ENCODE measurements around the gene LRP8. TPM values are rescaled to one million over a fixed set of nuclear protein-coding genes. Genes with fewer than 3 reads are reported as not detected.

LRP8 gene
- total and polyA plus RNA-seq, 11 donors = 0.27 to 8.0 (median 1.7) TPM

DNA sequence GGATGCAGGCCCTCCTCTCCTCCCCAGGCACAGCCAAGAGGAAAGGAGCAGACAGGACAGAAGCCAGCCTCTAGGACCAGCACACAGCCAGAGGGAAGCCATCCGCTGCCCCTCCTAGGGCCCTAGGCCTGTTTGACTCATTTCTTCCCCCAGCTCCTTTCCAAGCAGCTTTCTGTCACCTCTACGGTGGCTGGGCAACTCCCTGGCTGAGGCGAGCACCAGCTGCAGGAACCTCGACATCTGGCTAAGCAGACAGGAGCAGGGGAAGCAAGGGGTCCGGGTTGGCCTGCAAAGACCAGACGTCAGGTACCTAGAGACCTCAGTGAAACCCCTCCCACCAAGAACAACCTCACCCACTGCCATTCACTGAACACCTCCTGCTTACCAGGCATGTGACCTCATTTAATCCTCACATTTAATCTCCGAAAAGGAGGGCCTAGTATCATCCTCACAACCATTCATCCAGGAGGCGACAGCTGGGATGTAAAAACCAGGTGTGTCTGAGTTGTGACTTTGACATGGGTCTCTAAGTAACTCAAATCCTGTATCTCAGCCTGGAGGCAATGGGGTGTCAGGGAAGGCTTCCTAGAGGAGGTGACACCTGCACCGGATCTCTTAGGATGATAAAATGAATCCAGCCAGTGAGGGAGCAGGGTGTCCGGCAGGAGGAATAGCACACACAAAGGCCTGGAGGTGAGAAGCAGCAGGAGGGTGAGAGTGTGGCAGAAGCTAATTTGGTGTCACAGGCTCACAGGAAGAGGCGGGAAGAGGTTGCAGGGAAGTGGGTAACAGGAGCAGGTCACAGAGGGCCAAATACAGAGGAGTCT is 5.9 kb downstream of the LRP8 start:
- no peak overlapping the region for H3K4me3 ChIP-seq
- peaks cover 0 to 4% (median 0%) of the 10 kb centered on the region in 9 donors for H3K27me3 ChIP-seq
- peaks cover 0 to 28% (median 11%) of the 10 kb centered on the region in 12 donors for H3K4me1 ChIP-seq
- no peaks in the 10 kb centered on the region for H3K36me3 ChIP-seq
- H3K9me3 ChIP-seq = no peaks in the 10 kb centered on the region
- H3K27ac ChIP-seq = no peak overlapping the region
- ATAC-seq = no peak
- no peak for DNase-seq
- no peak for TF ChIP-seq POLR2A (IDR thresholded peaks at IDR 0.05)
- TF ChIP-seq, protein P1, sequence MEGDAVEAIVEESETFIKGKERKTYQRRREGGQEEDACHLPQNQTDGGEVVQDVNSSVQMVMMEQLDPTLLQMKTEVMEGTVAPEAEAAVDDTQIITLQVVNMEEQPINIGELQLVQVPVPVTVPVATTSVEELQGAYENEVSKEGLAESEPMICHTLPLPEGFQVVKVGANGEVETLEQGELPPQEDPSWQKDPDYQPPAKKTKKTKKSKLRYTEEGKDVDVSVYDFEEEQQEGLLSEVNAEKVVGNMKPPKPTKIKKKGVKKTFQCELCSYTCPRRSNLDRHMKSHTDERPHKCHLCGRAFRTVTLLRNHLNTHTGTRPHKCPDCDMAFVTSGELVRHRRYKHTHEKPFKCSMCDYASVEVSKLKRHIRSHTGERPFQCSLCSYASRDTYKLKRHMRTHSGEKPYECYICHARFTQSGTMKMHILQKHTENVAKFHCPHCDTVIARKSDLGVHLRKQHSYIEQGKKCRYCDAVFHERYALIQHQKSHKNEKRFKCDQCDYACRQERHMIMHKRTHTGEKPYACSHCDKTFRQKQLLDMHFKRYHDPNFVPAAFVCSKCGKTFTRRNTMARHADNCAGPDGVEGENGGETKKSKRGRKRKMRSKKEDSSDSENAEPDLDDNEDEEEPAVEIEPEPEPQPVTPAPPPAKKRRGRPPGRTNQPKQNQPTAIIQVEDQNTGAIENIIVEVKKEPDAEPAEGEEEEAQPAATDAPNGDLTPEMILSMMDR (IDR thresholded peaks at IDR 0.05) = no peak
- 80 to 98% (median 86%) methylated on average over 10 to 11 of the region's 11 CpGs for WGBS, 4 donors
- intact Hi-C loops (cut with DNase I) = no loop called here

- Histone ChIP-seq H3K4me1 (peaks cover 0 to 28% (median 6%) of the 10 kb centered on the region in 12 donors), H3K4me3 (no peak overlapping the region), H3K36me3 (no peaks in the 10 kb centered on the region), H3K27ac (no peak overlapping the region), H3K27me3 (peaks cover 0 to 3% (median 0%) of the 10 kb centered on the region in 9 donors), H3K9me3 (no peaks in the 10 kb centered on the region)
- intact Hi-C loops (cut with DNase I) = no loop called here
- DNase-seq (peak in 1 of 5 donors; percentile 3), ATAC-seq (no peak)
- TF ChIP-seq, protein P1 (IDR thresholded peaks at IDR 0.05) = peak in 1 of 12 donors; percentile 14
- TF ChIP-seq POLR2A (IDR thresholded peaks at IDR 0.05) = no peak
- WGBS, 4 donors = 80 to 94% (median 88%) methylated on average over 4 to 5 of the region's 5 CpGs
These were observed 6.5 kb downstream of the LRP8 start for GRCh38 chr1:53321366-53321765.

GRCh38 chr1:53320646-53321045 is 7.2 kb downstream of the LRP8 start:
- H3K27ac ChIP-seq = no peak overlapping the region
- WGBS, 4 donors = 90 to 98% (median 97%) methylated on average over 7 of the region's 7 CpGs
- intact Hi-C loops (cut with DNase I) = no loop called here
- H3K4me3 ChIP-seq = no peak overlapping the region
- H3K9me3 ChIP-seq = no peaks in the 10 kb centered on the region
- H3K4me1 ChIP-seq = peaks cover 0 to 22% (median 2%) of the 10 kb centered on the region in 12 donors
- H3K36me3 ChIP-seq = no peaks in the 10 kb centered on the region
- no peak for TF ChIP-seq POLR2A (IDR thresholded peaks at IDR 0.05)
- ATAC-seq (no peak), DNase-seq (peak in 2 of 5 donors; percentile 3 to 9)
- H3K27me3 ChIP-seq = no peaks in the 10 kb centered on the region

DNA sequence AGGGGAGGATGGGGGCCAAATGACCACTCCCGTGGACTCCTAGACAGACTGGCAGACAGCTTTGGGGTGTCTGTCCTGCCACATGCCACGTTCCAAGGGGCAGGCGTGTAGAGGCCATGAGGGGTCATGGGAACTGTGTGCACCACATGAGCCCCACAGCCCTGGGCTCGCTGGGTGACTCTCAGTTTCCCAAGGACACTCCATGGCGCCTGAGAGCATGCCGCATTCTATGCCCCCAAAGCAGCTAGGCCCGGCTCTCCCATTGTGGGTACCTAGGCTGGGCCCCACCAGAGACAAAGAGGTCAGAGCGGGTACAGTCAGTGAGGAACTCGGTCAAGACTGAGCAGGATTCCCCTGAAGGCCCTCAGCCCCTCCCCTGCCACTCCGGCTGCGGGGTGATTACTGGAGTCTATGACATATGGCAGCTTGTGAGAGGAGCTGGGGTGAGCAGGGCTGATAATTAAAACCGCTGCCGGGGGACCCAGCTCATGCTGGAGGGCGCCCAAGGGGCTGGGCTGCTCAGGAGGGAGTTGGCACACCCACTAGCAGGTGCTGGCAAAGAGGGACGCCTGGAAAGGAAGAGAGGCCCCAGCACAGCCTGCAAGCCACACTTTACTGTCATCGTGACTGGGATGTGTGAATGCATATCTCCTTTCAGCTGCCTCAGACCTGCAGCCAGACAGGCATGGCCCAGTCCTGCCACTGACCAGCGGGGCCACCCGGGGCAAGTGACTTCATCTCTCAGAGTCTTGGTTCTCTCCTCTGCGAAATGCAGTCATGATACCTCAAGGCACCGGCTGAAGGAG is 8.4 kb downstream of the LRP8 start:
- Histone ChIP-seq H3K9me3 (no peaks in the 10 kb centered on the region), H3K27ac (no peak overlapping the region), H3K4me1 (peaks cover 0 to 16% (median 0%) of the 10 kb centered on the region in 12 donors), H3K27me3 (no peaks in the 10 kb centered on the region), H3K4me3 (no peak overlapping the region), H3K36me3 (no peaks in the 10 kb centered on the region)
- intact Hi-C loops (cut with DNase I) = no loop called here
- DNase-seq (peak in 2 of 5 donors; percentile 20 to 48), ATAC-seq (no peak)
- TF ChIP-seq, protein P1 (IDR thresholded peaks at IDR 0.05) = no peak
- no peak for TF ChIP-seq POLR2A (IDR thresholded peaks at IDR 0.05)
- whole genome bisulfite sequencing, 4 donors = 83 to 88% (median 85%) methylated on average over 11 to 20 of the region's 20 CpGs

Measured in heart left ventricle (tissue), 16 donors.